Adipocyte (in vitro differentiated cells): ENCODE results near the gene FTO.
A peak's percentile ranks its signal among the peaks of the same experiment; 100 is the strongest.

ENCODE experiments used
- DNase-seq: peaks from one replicate; pipeline ENCODE4 v3.0.0-alpha.2; 2015; ENCODE audit warnings: low read depth
- H3K27me3 ChIP-seq: replicated peaks from 2 replicates; pipeline ENCODE4 v1.7.0; 2013; ENCODE audit warnings: mild to moderate bottlenecking, low read length, moderate library complexity; ENCODE audit not compliant: control insufficient read depth, insufficient read depth
- H3K36me3 ChIP-seq: 2 replicates; pipeline ENCODE4 v1.7.0; 2013; ENCODE audit warnings: low read length, mild to moderate bottlenecking, moderate library complexity; ENCODE audit not compliant: control insufficient read depth, insufficient read depth, severe bottlenecking
- H3K4me1 ChIP-seq: 2 replicates; pipeline ENCODE4 v1.7.0; 2013; ENCODE audit warnings: mild to moderate bottlenecking, low read length, moderate library complexity; ENCODE audit not compliant: control insufficient read depth, insufficient read depth
- H3K4me3 ChIP-seq: 2 replicates; pipeline ENCODE4 v1.7.0; 2013; ENCODE audit warnings: mild to moderate bottlenecking, low read length, moderate library complexity
- H3K9ac ChIP-seq: 2 replicates; pipeline ENCODE4 v1.7.0; 2013; ENCODE audit warnings: mild to moderate bottlenecking, low read length, moderate library complexity
- H3K9me3 ChIP-seq: 2 replicates; pipeline ENCODE4 v1.7.0; 2013; ENCODE audit warnings: mild to moderate bottlenecking, low read length, moderate library complexity; ENCODE audit not compliant: control insufficient read depth

FTO gene

GRCh38 chr16:53703590-53704444, at the start of gene FTO, which contains the start of gene RPGRIP1L:
FTO (plus strand) TSS chr16:53704156.
RPGRIP1L (minus strand) TSS chr16:53703859; CDS start chr16:53700723, 3,136 bp downstream.
- peak; percentile 99 for DNase-seq
- H3K27me3 ChIP-seq = no peaks in the 10 kb centered on the region
- H3K9me3 ChIP-seq = no peaks in the 10 kb centered on the region
- peaks cover 19% of the 10 kb centered on the region for H3K4me1 ChIP-seq
- no peaks in the 10 kb centered on the region for H3K36me3 ChIP-seq
- H3K4me3 ChIP-seq = peak within 1 kb of the TSS; percentile 89
- peak within 1 kb of the TSS; percentile 93 for H3K9ac ChIP-seq

- Histone ChIP-seq H3K9ac (no peak overlapping the region), H3K4me1 (no peaks in the 10 kb centered on the region), H3K27me3 (no peaks in the 10 kb centered on the region), H3K4me3 (no peak overlapping the region), H3K36me3 (peaks cover 38% of the 10 kb centered on the region), H3K9me3 (no peaks in the 10 kb centered on the region)
- DNase-seq = peak; percentile 41
Observed at GRCh38 chr16:53654946-53655345, 49.0 kb upstream of the FTO start.

GRCh38 chr16:53662072-53662471, 41.9 kb upstream of the FTO start:
- Histone ChIP-seq H3K36me3 (peaks cover 10% of the 10 kb centered on the region), H3K4me3 (no peak overlapping the region), H3K27me3 (no peaks in the 10 kb centered on the region), H3K4me1 (peaks cover 33% of the 10 kb centered on the region), H3K9ac (no peak overlapping the region), H3K9me3 (no peaks in the 10 kb centered on the region)
- DNase-seq = no peak

GRCh38 chr16:53664724-53665345, 39.1 kb upstream of the FTO start:
- H3K9me3 ChIP-seq = no peaks in the 10 kb centered on the region
- H3K4me3 ChIP-seq = peak overlapping the region; percentile 63
- DNase-seq = peak; percentile 71
- no peaks in the 10 kb centered on the region for H3K27me3 ChIP-seq
- H3K4me1 ChIP-seq = peaks cover 54% of the 10 kb centered on the region
- H3K36me3 ChIP-seq = no peaks in the 10 kb centered on the region
- peak overlapping the region; percentile 68 for H3K9ac ChIP-seq

GRCh38 chr16:53666786-53667415, 37.1 kb upstream of the FTO start:
- peak; percentile 48 for DNase-seq
- no peak overlapping the region for H3K9ac ChIP-seq
- H3K4me3 ChIP-seq = no peak overlapping the region
- H3K27me3 ChIP-seq = no peaks in the 10 kb centered on the region
- no peaks in the 10 kb centered on the region for H3K9me3 ChIP-seq
- H3K36me3 ChIP-seq = no peaks in the 10 kb centered on the region
- H3K4me1 ChIP-seq = peaks cover 54% of the 10 kb centered on the region

GRCh38 chr16:53668869-53669268, 35.1 kb upstream of the FTO start:
- Histone ChIP-seq H3K4me1 (peaks cover 49% of the 10 kb centered on the region), H3K4me3 (no peak overlapping the region), H3K27me3 (no peaks in the 10 kb centered on the region), H3K9me3 (no peaks in the 10 kb centered on the region), H3K9ac (peak overlapping the region; percentile 57), H3K36me3 (no peaks in the 10 kb centered on the region)
- DNase-seq = no peak

GRCh38 chr16:53672461-53672860, 31.5 kb upstream of the FTO start:
- DNase-seq = peak; percentile 42
- H3K36me3 ChIP-seq = no peaks in the 10 kb centered on the region
- H3K9me3 ChIP-seq = no peaks in the 10 kb centered on the region
- no peak overlapping the region for H3K9ac ChIP-seq
- H3K4me1 ChIP-seq = peaks cover 18% of the 10 kb centered on the region
- no peak overlapping the region for H3K4me3 ChIP-seq
- no peaks in the 10 kb centered on the region for H3K27me3 ChIP-seq

GRCh38 chr16:53673189-53673588, 30.8 kb upstream of the FTO start:
- Histone ChIP-seq H3K4me1 (peaks cover 15% of the 10 kb centered on the region), H3K9me3 (no peaks in the 10 kb centered on the region), H3K36me3 (no peaks in the 10 kb centered on the region), H3K27me3 (no peaks in the 10 kb centered on the region), H3K4me3 (no peak overlapping the region), H3K9ac (no peak overlapping the region)
- DNase-seq = no peak

GRCh38 chr16:53678155-53678554, 25.8 kb upstream of the FTO start:
- no peaks in the 10 kb centered on the region for H3K27me3 ChIP-seq
- no peak overlapping the region for H3K9ac ChIP-seq
- no peaks in the 10 kb centered on the region for H3K9me3 ChIP-seq
- DNase-seq = no peak
- peaks cover 12% of the 10 kb centered on the region for H3K4me1 ChIP-seq
- H3K4me3 ChIP-seq = no peak overlapping the region
- H3K36me3 ChIP-seq = no peaks in the 10 kb centered on the region

GRCh38 chr16:53678756-53679343, 25.1 kb upstream of the FTO start:
- Histone ChIP-seq H3K9me3 (no peaks in the 10 kb centered on the region), H3K27me3 (no peaks in the 10 kb centered on the region), H3K36me3 (no peaks in the 10 kb centered on the region), H3K4me1 (peaks cover 12% of the 10 kb centered on the region), H3K4me3 (no peak overlapping the region), H3K9ac (no peak overlapping the region)
- no peak for DNase-seq

- no peak overlapping the region for H3K4me3 ChIP-seq
- peaks cover 12% of the 10 kb centered on the region for H3K4me1 ChIP-seq
- no peak overlapping the region for H3K9ac ChIP-seq
- H3K27me3 ChIP-seq = no peaks in the 10 kb centered on the region
- DNase-seq = no peak
- H3K36me3 ChIP-seq = peaks cover 10% of the 10 kb centered on the region
- peaks cover 2% of the 10 kb centered on the region for H3K9me3 ChIP-seq
Observed at GRCh38 chr16:53680756-53681155, 23.2 kb upstream of the FTO start.
